ENCODE data around the gene ANK2. TPM values are rescaled to one million over a fixed set of nuclear protein-coding genes. Genes with fewer than 3 reads are reported as not detected.

The ANK2 gene
- total RNA-seq, 6 experiments from 2014 or later, result 1.4 to 9.0 (median 2.3) TPM

GRCh38 chr4:113116414-113117357, 67.2 kb downstream of the ANK2 start:
- no peak for DNase-seq
- TF ChIP-seq, protein P1, sequence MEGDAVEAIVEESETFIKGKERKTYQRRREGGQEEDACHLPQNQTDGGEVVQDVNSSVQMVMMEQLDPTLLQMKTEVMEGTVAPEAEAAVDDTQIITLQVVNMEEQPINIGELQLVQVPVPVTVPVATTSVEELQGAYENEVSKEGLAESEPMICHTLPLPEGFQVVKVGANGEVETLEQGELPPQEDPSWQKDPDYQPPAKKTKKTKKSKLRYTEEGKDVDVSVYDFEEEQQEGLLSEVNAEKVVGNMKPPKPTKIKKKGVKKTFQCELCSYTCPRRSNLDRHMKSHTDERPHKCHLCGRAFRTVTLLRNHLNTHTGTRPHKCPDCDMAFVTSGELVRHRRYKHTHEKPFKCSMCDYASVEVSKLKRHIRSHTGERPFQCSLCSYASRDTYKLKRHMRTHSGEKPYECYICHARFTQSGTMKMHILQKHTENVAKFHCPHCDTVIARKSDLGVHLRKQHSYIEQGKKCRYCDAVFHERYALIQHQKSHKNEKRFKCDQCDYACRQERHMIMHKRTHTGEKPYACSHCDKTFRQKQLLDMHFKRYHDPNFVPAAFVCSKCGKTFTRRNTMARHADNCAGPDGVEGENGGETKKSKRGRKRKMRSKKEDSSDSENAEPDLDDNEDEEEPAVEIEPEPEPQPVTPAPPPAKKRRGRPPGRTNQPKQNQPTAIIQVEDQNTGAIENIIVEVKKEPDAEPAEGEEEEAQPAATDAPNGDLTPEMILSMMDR (IDR thresholded peaks at IDR 0.05), result no peak
- H3K27me3 Mint-ChIP-seq (ENCODE audit: insufficient read depth), result peaks cover 2% of the 10 kb centered on the region
- H3K36me3 Mint-ChIP-seq (ENCODE audit: low read depth), result no peaks in the 10 kb centered on the region
- no peak overlapping the region for H3K4me3 Mint-ChIP-seq
- no peak overlapping the region for H3K27ac Mint-ChIP-seq
- no peaks in the 10 kb centered on the region for H3K9me3 Mint-ChIP-seq
- H3K4me1 Mint-ChIP-seq (ENCODE audit: low read depth), result no peaks in the 10 kb centered on the region

DNA sequence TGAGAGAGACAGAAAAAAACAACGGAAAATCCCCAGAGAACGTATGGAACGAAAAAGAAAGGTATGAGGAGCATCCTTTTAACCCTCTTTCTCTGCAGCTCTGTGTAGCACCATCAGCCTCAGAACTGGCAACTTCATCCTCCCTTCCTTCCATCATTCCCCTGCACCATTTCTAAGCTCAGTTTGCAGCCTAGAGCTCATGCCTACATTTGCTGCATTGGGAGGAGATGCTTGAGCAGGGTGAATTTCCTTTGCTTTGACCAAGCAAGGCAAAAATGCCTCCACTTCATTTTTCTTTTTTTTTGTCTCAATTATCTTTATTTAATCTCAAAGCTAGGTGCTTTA, 67.9 kb downstream of the ANK2 start:
- Mint-ChIP-seq H3K27me3 (ENCODE audit: insufficient read depth) (peaks cover under 1% of the 10 kb centered on the region), H3K36me3 (ENCODE audit: low read depth) (no peaks in the 10 kb centered on the region), H3K4me3 (no peak overlapping the region), H3K4me1 (ENCODE audit: low read depth) (no peaks in the 10 kb centered on the region), H3K9me3 (no peaks in the 10 kb centered on the region), H3K27ac (no peak overlapping the region)
- no peak for DNase-seq
- TF ChIP-seq, protein P1 (IDR thresholded peaks at IDR 0.05), result no peak

DNA sequence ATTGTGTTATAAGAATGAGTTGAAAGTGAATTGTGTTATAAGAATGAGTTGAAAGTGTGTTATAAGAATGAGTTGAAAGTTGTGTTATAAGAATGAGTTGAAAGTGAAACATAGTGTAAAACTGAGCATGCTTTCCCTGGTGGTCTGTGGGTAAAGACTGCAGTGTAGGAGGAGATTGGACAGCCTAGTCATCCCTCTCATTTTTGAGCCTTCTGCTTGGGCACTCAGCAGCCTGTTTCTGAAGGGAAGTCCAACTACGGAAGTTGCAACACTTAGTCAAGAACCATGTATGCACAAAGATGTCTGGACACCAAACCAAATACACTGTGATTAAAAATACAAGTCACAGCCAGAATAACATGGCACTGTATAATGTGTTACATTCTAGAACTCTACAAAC, 72.6 kb downstream of the ANK2 start:
- Mint-ChIP-seq H3K36me3 (ENCODE audit: low read depth) (no peaks in the 10 kb centered on the region), H3K27me3 (ENCODE audit: insufficient read depth) (no peaks in the 10 kb centered on the region; the same call in 1 of the 2 replicates), H3K4me3 (no peak overlapping the region), H3K4me1 (ENCODE audit: low read depth) (no peaks in the 10 kb centered on the region), H3K9me3 (no peaks in the 10 kb centered on the region), H3K27ac (no peak overlapping the region)
- TF ChIP-seq, protein P1 (IDR thresholded peaks at IDR 0.05), result no peak
- no peak for DNase-seq

- Mint-ChIP-seq H3K9me3 (no peaks in the 10 kb centered on the region), H3K36me3 (ENCODE audit: low read depth) (no peaks in the 10 kb centered on the region), H3K27me3 (ENCODE audit: insufficient read depth) (peaks cover 3% of the 10 kb centered on the region; the same call in 1 of the 2 replicates), H3K4me3 (no peak overlapping the region), H3K4me1 (ENCODE audit: low read depth) (no peaks in the 10 kb centered on the region), H3K27ac (no peak overlapping the region)
- DNase-seq, result no peak
- TF ChIP-seq, protein P1 (IDR thresholded peaks at IDR 0.05), result no peak
Observed at GRCh38 chr4:113125418-113125817, 76.0 kb downstream of the ANK2 start.

- H3K4me1 Mint-ChIP-seq (ENCODE audit: low read depth), result no peaks in the 10 kb centered on the region
- H3K36me3 Mint-ChIP-seq (ENCODE audit: low read depth), result no peaks in the 10 kb centered on the region
- no peak overlapping the region for H3K27ac Mint-ChIP-seq
- DNase-seq, result no peak
- TF ChIP-seq, protein P1 (IDR thresholded peaks at IDR 0.05), result no peak
- H3K9me3 Mint-ChIP-seq, result no peaks in the 10 kb centered on the region
- H3K4me3 Mint-ChIP-seq, result no peak overlapping the region
- peaks cover 3% of the 10 kb centered on the region; the same call in 1 of the 2 replicates for H3K27me3 Mint-ChIP-seq (ENCODE audit: insufficient read depth)
Observed at GRCh38 chr4:113131136-113131535, 81.7 kb downstream of the ANK2 start.
